ENCODE measurements around the gene CD48. TPM values are rescaled to one million over a fixed set of nuclear protein-coding genes. Genes with fewer than 3 reads are reported as not detected.
A peak's percentile ranks its signal among the peaks of the same experiment; 100 is the strongest.

CD48 gene
- total RNA-seq, 1 donor from 2014 or later, result 21.5 TPM

GRCh38 chr1:160646180-160646579, 65.4 kb downstream of the CD48 start:
- peak; percentile 56 for ATAC-seq
- Histone ChIP-seq H3K4me1 (no peaks in the 10 kb centered on the region), H3K27ac (peak overlapping the region; percentile 51), H3K4me3 (peak overlapping the region; percentile 34), H3K27me3 (no peaks in the 10 kb centered on the region), H3K36me3 (no peaks in the 10 kb centered on the region), H3K9me3 (no peaks in the 10 kb centered on the region)
- TF ChIP-seq CTCF (IDR thresholded peaks at IDR 0.05), result no peak
- intact Hi-C loops (cut with DNase I), result no loop called here
- DNase-seq, result no peak

- no peaks in the 10 kb centered on the region for H3K4me1 ChIP-seq
- no peaks in the 10 kb centered on the region for H3K9me3 ChIP-seq
- intact Hi-C loops (cut with DNase I), result no loop called here
- peak overlapping the region; percentile 51 for H3K27ac ChIP-seq
- peak overlapping the region; percentile 34 for H3K4me3 ChIP-seq
- no peak for DNase-seq
- no peak for TF ChIP-seq CTCF (IDR thresholded peaks at IDR 0.05)
- H3K36me3 ChIP-seq, result no peaks in the 10 kb centered on the region
- no peak for ATAC-seq
- H3K27me3 ChIP-seq, result no peaks in the 10 kb centered on the region
Observed at GRCh38 chr1:160645386-160646130, 66.1 kb downstream of the CD48 start.

- Histone ChIP-seq H3K27me3 (no peaks in the 10 kb centered on the region), H3K4me1 (no peaks in the 10 kb centered on the region), H3K27ac (no peak overlapping the region), H3K9me3 (no peaks in the 10 kb centered on the region), H3K4me3 (peak overlapping the region; percentile 21), H3K36me3 (no peaks in the 10 kb centered on the region)
- intact Hi-C loops (cut with DNase I), result no loop called here
- ATAC-seq (no peak), DNase-seq (no peak)
- no peak for TF ChIP-seq CTCF (IDR thresholded peaks at IDR 0.05)
Observed at GRCh38 chr1:160644399-160644798, 67.2 kb downstream of the CD48 start.

- Histone ChIP-seq H3K4me3 (no peak overlapping the region), H3K9me3 (no peaks in the 10 kb centered on the region), H3K27me3 (no peaks in the 10 kb centered on the region), H3K36me3 (no peaks in the 10 kb centered on the region), H3K27ac (no peak overlapping the region), H3K4me1 (no peaks in the 10 kb centered on the region)
- intact Hi-C loops (cut with DNase I), result no loop called here
- DNase-seq (no peak), ATAC-seq (no peak)
- no peak for TF ChIP-seq CTCF (IDR thresholded peaks at IDR 0.05)
Observed at GRCh38 chr1:160643138-160643537, 68.5 kb downstream of the CD48 start.

GRCh38 chr1:160642281-160642644, 69.4 kb downstream of the CD48 start:
- H3K27ac ChIP-seq, result no peak overlapping the region
- ATAC-seq (no peak), DNase-seq (no peak)
- no peak overlapping the region for H3K4me3 ChIP-seq
- intact Hi-C loops (cut with DNase I), result no loop called here
- H3K27me3 ChIP-seq, result no peaks in the 10 kb centered on the region
- no peaks in the 10 kb centered on the region for H3K9me3 ChIP-seq
- no peak for TF ChIP-seq CTCF (IDR thresholded peaks at IDR 0.05)
- H3K36me3 ChIP-seq, result no peaks in the 10 kb centered on the region
- no peaks in the 10 kb centered on the region for H3K4me1 ChIP-seq

All from upper lobe of right lung (tissue), 1 donor.